GM04504 (cell line): ENCODE data around the gene RMC1.
A peak's percentile ranks its signal among the peaks of the same experiment; 100 is the strongest.
"Not testable (repeated sequence)": the region's sequence is repeated elsewhere in the genome, so short reads cannot be mapped to it uniquely, and the experiment has no call there.

Experiments
- DNase-seq: peaks from one replicate; pipeline ENCODE4 v3.0.0-alpha.2; 2012; ENCODE audit warnings: low read depth

Gene RMC1

DNA sequence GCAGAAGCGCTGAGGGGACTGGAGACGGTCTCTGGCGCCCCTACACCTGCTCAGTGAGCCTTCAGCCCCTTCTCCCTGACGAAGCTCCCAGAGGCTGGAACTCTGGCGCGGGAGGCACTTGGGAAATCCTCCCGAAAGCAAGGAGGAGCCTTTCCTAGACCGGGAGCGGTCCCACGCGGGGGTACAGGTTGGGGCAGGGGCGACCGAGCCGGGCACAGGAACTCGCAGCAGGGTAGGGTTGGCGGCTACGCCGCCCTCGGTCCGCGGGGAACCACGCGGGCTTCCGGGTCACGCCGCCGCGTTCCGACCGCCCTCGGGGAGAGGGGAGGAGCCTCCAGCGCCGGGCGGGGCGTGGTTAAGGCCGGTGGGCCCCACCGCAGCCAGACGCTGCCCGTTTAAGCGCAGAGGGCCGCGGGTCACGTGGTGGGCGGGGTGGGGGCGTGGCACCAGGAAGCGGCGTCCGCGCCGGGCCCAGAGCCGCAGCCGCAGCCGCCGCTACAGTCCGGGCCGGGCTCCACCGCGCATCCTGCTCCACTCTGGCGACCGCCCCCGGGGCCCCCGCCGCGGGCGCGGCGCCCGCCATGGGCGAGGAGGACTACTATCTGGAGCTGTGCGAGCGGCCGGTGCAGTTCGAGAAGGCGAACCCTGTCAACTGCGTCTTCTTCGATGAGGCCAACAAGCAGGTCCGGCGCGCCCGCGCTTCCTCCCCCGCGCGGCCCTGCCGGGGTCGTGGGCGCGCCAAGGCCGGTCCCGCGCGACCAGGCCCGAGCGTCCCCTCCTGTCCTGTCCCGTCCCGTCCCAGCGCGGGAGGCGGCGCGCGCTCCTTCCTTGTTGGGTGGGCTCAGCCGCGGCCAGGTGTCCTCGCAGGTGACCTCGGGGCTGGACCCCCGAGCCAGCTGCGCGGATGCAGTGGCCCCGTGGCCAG is at the start of gene RMC1:
RMC1 (plus strand) TSS at position 474 of the 925 bp plus-strand sequence; CDS start at position 582, 108 bp downstream.
- peak; percentile 83 for DNase-seq

DNA sequence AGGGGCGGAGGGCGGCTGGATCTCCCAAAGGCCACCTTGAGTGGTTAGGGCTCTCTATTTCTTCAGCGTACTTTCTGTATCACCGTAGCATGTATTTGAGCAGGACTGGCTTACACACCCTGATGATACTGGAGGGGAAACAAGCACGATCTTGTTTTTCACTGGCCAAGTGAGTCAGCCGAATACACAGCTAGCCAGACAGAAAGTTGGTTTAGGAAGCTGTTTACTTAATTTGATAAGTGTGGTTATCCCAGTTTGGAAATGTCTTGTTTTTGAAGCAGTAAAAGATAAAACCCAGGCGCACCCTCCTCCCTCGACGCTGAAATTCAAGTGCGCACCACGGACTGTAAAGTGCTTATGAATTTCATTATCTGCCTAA is 49.6 kb upstream of the RMC1 start:
- DNase-seq, result no peak

DNA sequence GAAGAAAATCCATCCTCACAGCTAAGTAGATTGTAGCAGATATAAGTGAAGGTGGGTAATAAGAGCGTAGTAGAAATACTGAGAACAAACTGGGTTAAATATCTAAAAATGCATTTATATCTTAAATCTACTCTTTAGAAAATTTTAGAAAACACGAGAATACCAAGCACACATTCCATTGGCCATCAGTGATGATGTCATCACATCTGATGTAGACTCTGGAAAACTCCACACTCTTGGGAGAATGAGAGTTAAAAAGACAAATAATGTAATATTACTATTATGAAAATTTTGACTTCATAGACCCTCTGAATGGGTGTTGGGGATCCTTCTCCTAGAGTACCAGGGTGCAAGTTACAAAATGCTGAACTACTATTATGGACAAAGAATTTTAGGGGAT is 46.5 kb upstream of the RMC1 start:
- no peak for DNase-seq

DNA sequence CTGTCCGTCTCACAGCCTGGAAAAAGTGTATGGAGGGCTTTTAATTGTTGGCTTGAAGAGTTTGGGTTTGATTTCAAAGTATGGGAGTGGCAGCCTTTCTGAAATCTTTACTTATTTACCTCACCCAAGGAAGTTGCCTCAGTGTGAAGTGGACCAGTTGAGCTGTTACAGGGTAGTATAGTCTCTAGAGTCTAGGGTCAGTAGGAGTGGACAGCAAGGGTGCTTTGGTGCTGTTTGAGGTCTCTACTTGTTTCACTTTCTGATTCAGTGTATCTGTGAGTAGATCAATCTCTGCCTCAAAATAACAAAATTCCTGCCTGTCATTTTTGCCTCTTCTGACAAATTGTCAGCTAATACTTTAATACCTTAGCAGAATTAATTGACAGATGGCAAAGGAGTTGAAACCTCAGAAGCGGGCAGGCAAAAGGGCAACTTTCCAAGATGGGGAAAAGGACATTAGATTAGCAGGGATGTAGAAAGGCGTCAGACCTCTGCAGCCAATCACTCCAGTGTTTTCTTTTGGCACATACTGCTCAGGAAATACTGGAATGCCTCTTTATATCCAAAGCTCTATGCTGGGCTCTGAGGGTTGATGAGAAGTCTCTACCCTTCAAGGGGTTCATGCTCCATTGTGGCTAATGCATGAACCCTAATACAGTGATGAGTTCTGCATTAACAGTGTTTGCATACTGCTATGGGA is 44.3 kb upstream of the RMC1 start:
- DNase-seq, result no peak

DNA sequence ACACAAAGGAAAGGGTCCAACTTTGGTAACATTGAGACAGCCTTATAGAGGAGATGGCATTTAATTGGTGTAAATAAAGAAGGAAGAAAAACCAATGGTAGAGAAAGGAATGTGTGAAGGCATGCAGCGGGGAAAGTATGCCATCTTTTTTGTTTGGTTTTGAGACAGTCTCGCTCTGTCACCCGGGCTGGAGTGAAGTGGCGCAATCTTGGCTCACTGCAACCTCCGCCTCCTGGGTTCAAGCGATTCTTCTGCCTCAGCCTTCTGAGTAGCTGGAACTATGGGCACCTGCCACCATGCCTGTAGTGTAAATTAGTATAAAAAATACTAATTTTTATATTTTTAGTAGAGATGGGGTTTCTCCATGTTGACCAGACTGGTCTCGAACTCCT is 43.8 kb upstream of the RMC1 start:
- no peak for DNase-seq

DNA sequence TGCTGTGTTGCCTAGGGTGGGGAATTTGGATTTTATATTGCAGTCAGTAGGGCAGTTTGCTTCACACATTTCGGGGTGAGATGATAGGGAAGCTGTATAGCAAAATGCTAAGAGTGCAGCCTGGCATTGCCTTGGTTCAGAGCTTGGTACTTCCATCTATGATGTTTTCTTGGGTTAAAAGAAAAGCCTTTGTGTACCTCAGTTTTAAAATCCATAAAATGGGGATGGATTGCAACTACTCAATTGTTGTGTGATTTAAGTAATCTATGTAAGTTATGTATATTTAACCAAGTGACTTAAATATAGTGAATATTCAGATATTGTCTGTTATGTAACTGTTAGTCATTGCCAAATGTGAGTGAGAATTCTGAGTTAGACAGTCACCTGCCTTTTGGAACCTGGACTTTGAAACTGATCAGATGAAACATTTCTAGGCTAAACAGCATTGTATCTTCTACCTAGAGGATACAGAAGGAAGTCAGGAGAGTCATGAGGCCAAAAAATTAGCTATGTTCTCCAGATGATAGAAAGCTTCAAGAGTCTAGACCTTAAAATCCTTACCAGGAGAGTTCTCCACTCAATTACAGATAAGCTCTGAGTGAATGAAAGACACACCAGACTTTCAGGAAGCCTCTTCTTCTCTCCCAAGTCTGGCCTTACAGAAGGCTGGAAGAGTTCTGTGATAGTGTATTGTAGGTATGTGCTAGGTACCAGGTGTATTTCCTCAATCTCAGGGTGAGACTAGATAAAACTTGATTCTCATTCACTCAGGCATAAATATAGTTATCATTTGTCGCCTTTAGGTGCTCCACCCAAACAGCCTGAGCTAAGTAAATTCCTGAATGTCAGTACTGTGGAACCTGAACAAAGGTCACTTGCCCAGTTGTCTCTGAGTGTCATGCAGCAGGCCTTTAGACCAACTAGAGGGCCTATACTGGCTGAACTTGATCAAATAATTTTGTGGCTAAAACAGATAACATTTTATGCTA is 42.7 kb upstream of the RMC1 start:
- no peak for DNase-seq

DNA sequence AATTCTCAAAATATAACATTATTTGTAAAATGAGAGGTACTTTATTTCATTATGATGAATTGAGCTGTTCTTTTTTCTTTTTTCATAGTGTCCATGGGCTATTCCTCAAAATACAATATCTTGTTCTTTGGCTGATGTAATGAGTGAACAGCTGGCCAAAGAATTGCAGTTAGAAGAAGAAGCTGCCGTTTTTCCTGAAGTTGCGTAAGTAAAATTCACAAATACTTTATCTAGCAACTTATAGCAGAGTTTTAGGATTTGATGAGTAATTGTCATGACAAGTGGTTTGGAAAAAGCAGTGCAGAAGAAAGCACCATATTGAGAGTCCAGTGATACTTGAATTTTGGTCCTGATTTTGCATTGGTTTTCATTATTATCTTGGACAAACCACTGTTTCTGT is 40.4 kb upstream of the RMC1 start:
- DNase-seq, result no peak

DNA sequence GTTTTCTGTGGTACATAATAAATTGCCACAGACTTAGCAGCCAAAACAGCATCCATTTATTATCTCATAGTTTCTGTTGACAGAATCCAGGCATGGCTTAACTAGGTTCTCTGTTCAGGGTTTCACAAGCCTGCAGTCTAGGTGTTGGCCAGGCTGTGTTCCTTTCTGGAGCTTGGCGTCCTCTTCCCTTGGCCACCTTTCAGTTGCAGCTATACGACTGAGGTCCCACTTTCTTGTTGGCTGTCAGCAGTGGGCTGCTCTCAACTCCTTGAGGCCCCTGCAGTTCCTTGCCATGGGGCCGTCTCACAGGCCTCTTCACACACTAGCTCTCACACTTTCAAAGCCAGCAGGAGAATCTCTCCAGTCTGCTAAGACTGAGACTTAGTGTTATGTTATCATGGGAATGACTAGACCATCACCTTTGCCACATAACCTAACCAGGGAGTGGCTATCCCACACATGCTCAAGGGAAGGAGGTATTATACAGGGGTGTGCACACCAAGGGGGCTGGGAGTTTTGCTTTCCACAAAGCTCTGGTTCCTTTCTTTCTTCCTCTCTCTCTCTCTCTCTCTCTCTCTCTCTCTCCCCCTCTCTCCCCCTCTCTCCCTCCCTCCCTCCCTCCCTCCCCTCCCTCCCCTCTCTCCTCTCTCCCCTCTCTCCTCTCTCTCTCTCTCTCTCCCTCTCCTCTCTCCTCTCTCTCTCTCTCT is 34.4 kb upstream of the RMC1 start:
- DNase-seq, result no peak

DNA sequence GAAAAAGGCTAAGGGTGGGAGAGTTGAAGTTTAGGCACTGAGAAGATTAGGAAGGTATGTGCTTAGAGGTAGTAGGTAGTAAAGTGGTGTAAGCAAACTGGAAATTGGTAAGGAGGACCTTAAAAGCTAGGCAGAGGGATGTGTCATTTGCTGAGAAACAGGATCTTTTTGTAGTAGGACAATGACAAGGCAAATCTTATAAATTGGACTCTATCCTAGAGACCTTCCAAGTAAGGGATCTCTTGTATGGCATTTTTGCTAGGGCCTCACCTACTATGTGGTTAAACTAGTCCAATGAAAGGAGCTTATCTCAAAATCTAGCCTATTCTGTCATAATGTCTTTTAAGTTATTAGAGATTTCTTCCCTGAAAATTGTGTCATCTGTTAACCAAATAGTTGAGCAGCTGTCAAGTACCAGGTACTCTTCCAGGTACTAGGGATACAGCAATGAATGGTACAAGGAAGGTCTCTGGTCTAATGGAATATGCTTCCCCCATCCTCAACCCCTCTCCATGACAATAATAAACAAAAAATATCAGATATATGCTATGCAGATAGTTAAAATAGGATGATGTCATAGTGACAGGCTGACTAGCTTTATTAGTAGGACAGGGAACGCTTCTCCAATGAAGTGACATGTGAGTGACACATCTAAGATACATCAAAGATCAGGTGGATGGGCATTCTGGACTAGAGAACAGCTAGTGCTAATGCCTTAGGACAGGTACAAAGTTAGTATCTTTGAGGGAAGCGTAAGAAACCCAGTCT is 32.5 kb upstream of the RMC1 start:
- no peak for DNase-seq

DNA sequence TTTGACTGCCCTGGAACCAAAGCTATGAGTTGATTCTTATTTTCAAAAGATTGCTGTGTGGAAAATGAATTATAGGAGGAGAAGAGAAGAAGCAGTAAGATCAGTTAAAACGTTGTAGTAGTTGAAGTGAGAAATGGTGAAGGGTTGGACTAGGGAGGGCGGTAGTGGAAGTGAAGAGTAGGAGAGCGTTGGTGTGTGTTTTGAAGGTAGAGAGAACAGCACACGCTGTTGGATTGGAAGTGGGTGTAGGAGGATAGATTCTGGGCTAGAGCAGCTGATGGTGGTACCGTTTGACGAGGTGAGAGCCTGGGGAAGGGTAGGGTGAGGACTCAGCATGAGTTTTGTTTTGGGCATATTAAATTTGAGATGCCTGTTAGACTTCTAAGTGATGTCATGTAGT is 31.8 kb upstream of the RMC1 start:
- DNase-seq, result no peak

DNA sequence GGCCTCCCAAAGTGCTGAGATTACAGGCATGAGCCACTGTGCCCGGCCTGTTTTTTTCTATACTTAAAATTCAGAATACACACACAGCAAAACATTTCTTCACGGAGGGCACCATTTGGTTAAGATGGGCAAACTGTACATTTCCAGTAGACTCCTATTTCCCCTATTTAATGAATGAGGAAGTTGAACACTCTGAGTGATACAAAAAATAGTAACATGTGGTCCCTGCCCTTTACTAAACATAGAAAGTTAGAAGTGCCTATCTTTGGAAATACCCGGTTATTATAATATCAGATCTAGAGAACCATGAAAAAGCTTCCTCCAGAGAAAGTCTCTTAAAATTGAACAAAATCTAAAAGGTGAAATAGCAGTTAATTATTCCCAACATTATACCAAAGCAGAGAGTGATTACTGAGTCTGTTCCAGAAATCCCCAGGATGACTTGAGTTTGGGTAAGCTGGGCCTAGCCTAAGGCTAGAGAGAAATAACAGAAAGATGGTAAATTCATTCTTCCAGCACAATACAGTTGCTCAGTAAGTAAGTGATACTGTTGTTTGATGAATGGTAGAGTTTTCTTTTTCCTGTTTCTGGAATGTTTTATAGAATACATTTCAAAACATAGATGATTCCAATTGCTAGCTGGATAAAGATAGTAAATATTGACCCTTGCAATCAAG is 23.3 kb upstream of the RMC1 start:
- DNase-seq, result no peak

DNA sequence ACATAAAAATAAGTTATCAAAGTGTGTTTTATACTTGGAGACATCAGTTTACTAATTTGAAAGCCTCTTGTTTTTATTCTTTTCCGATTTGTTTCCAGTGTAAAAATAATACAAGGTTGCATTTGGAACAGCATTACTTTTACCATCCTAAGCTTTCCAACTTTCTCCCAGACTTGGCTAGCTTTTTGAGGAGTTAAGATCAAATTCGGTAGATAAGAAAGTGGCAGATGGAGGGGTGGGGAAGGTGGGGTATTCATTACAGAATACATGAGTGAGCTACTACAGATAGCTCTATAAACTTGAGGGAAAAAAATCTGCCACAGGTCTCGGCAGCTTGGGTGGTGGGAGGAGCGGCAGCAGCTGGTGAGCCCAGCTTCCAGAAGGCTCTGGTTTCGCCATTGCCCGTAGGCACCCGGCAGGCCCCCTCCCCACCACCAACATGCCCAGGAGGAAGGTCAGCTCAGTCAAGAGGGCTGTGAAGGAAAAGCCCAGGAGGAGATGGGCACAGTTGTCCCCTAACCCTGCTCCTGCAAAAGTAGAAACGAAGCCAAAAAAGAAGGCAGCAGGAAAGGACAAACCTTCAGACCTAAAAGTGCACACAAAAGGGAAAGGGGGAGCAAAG is 18.6 kb upstream of the RMC1 start:
- no peak for DNase-seq

DNA sequence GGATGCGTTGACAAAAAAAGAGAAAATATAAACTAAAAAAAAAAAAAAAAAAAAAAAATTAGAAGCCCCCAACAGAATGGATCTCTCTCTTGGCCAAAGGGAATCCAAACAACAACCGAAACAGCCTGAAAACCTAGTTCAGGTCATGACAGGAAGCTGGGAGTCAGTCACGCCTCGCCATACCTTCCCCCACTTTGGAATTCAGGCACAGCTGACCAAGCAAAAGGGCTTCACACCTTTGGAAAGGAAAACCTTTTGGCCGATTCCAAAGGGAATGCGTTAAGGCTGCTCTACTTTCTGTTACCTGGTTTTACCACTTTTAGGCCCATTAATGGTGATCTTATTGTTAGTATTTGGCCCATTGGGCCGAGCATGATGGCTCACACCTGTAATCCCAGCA is 17.9 kb upstream of the RMC1 start:
- DNase-seq, result no peak

DNA sequence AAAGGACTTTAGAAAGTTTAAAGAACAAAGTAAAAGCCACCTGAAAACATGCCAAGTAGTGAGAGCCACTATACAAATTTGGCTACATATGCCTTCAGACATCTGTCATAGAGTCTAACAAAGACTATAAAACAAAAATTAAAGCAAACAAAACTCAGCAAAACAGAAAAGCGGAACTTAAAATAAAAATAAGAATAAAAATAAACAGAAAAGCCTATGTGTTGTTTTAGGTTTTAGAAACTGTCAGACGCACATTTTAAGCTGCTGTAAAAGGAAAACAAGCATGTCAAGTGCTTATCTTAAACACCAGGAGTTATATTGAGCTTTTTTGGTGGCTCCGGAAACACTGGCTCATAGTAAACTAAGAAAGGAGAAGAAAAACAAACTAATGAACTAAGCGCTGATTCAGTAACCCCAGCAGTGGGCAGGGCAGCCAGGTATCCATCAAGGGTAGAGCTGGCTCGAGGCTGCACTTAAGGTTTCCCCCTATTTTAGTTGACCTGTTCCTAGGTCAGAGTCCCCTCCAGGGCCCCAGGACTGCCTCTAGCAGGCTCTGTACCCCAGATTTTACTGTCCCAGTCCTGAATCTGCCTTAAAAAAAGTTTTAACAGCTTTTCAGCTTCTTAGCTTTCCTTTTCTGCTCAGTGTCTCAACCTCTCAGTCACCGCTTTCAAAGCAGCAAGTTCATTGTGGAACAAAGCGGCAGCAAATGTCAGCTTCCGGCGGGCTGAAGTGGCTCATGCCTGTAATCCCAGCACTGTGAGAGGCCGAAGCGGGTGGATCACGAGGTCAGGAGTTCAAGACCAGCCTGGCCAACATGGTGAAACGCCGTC is 15.4 kb upstream of the RMC1 start:
- no peak for DNase-seq

DNA sequence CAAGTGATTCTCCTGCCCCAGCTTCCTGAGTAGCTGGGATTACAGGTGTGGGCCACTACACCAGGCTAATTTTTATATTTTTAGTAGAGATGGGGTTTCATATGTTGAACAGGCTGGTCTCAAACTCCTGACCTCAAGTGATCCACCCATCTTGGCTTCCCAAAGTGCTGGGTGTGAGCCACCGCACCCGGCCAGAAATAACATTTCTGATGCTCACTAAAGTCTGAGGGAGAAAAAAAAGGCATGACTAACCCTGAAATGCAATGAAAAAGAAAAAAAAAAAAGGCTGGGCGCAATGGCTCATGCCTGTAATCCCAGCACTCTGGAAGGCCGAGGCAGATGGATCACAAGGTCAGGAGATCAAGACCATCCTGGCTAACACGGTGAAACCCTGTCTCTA is 13.7 kb upstream of the RMC1 start:
- DNase-seq, result not testable (repeated sequence)

DNA sequence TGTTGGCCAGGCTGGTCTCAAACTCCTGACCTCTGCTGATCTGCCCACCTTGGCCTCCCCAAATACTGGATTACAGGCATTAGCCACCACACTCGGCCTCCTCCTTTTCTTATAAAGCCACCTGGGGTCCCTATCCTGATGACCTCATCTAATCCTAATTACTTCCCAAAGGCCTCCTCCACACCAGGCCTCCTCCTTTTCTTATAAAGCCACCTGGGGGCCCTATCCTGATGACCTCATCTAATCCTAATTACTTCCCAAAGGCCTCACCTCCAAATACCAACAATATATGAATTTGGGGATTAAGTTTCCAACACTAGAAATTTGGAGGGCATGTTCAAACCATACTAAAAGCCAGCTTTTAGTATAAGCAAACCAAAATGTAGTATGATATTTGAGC is 9.7 kb upstream of the RMC1 start:
- DNase-seq, result no peak

DNA sequence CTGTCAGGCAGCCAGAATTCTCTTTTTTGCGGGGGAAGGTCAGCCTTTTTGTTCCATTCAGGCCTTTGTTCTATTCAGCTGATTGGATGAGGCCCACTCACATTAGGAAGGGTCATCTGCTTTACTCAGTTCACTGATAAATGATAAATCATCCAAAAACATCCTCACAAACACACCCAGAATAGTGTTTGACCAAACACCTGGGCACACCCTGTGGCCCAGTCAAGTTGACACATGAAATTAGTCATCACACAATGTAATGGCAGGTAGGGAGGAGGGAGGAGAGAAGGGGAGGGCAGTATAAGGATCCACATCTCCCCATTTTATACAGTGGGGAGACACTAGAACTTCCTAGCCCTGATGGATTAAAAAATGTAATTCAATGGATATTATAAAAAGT is 8.3 kb upstream of the RMC1 start:
- DNase-seq, result no peak

DNA sequence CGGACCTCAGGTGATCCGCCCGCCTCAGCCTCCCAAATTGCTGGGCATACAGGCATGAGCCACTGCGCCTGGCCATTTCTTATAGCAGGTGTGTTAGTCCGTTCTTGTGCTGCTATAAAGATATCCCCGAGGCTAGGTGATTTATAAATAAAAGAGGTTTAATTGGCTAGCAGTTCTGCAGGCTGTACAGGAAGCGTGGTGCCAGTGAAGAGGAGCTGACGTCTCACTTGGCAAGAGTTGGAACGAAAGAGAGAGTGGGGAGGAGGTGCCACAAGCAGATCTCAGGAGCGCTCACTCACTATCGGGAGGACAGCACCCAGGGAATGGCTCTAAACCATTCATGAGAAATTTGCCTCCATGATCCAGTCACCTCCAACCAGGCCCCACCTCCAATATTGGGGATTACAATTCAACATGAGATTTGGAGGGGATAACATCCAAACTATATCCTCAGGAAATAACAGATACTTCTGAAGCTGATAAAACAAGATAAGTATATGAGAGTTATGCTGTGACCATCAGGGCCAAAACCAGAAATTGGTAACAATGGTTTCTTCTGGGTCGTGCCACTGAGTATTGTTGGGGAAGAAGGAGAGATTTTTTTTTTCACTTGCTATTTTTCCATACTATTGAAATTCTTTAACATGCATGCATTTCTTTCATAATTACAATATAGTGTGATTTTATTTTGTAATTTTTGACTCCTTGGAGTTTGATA is 7.4 kb upstream of the RMC1 start:
- DNase-seq, result no peak
